Activated CD4-positive, alpha-beta T cell treated with anti-CD3 and anti-CD28 coated beads, Interleukin-2, amount 10 ng/mL, durations not matched to agents 24 days and 14 days (primary cell): ENCODE data around the gene RBM8A. TPM values are rescaled to one million over a fixed set of nuclear protein-coding genes. Genes with fewer than 3 reads are reported as not detected.

Experiments used
- DNase-seq: peaks from one replicate; pipeline ENCODE4 v3.0.0; 2022
- H3K27ac Mint-ChIP-seq: one replicate; pipeline ENCODE4 v1.8.0; 2022; ENCODE audit warnings: mild to moderate bottlenecking, mixed read lengths
- H3K27me3 Mint-ChIP-seq: one replicate; pipeline ENCODE4 v1.8.0; 2022; ENCODE audit warnings: mixed read lengths
- H3K36me3 Mint-ChIP-seq: one replicate; pipeline ENCODE4 v1.8.0; 2022; ENCODE audit warnings: low read depth, mild to moderate bottlenecking, mixed read lengths
- H3K4me1 Mint-ChIP-seq: one replicate; pipeline ENCODE4 v1.8.0; 2021; ENCODE audit warnings: mixed read lengths
- H3K4me3 Mint-ChIP-seq: one replicate; pipeline ENCODE4 v1.8.0; 2022; ENCODE audit warnings: mild to moderate bottlenecking, moderate library complexity, mixed read lengths
- H3K9me3 Mint-ChIP-seq: one replicate; pipeline ENCODE4 v1.8.0; 2021; ENCODE audit warnings: mixed read lengths
- intact Hi-C: fragments of 100-400 bp; cut with micrococcal nuclease; formaldehyde crosslinking; loops from one replicate; pipeline ENCODE4 v1.15.1; 2023
- total RNA-seq: library from RNA; stranded (reverse); gene quantifications from 2 replicates; pipeline ENCODE4 v1.2.3, GENCODE V29; 2022

Gene RBM8A
- total RNA-seq: 326 and 355 TPM in 2 replicates

GRCh38 chr1:145927063-145927886, at the start of gene RBM8A:
RBM8A (minus strand) TSS chr1:145927484; CDS start chr1:145927426, 58 bp downstream.
- Mint-ChIP-seq H3K9me3 (no peaks in the 10 kb centered on the region), H3K27ac (peak within 1 kb of the TSS; percentile 86), H3K27me3 (no peaks in the 10 kb centered on the region), H3K4me3 (no peak within 1 kb of the TSS), H3K36me3 (peaks cover 15% of the 10 kb centered on the region), H3K4me1 (peaks cover 15% of the 10 kb centered on the region)
- DNase-seq: peak; percentile 98
- intact Hi-C loops: loop anchor here (1.0 to 5.0 kb wide), 6 partner anchors 8 to 69 kb away; partner anchors contain the start of genes ANKRD34A, PIAS3, POLR3GL and TXNIP

DNA sequence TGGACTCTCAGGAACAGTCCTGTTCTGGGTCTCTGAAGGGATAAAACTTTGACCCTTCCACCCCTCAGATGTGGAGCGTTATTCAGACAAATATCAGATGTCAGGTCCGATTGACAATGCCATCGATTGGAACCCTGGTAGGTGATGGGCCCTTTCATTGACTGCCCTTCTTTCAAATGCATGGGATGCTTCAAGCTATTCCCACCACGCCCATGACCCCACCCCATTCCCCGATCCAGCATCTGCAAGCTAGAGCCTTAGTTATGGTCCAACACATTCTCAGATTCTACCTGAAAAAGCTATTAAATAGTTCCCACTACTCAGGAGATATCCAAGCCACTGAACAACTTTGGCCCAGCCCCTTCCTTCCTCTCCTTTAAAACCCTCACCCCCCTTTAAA, 49.7 kb upstream of the RBM8A start:
- no peak for DNase-seq
- Mint-ChIP-seq H3K9me3 (no peaks in the 10 kb centered on the region), H3K4me3 (no peak overlapping the region), H3K27ac (no peak overlapping the region), H3K27me3 (no peaks in the 10 kb centered on the region), H3K4me1 (peaks cover 7% of the 10 kb centered on the region), H3K36me3 (no peaks in the 10 kb centered on the region)
- intact Hi-C loops: loop anchor here (1.0 to 5.0 kb wide), 2 partner anchors 30 to 50 kb away; partner anchors contain the start of gene RBM8A

DNA sequence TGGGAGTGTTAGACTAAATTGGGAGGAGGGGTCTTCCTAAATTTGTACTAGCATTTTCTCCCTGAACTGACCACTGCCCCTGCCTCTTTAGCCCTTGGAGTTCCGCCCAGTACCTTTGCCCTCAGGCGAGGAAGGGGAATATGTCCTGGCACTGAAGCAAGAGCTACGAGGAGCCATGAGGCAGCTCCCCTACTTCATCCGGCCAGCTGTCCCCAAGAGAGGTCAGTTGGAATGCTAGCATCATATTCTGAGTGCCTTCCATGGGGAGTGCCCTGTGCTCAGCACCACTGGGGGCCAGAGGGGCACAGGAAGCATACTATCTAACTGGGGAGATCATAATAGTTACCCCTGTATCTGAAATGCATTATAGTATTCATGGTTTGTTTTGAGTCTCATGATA, 47.9 kb upstream of the RBM8A start:
- intact Hi-C loops: loop anchor here (5.0 kb wide), 1 partner anchor 48 kb away; the partner anchor contains the start of gene RBM8A

DNA sequence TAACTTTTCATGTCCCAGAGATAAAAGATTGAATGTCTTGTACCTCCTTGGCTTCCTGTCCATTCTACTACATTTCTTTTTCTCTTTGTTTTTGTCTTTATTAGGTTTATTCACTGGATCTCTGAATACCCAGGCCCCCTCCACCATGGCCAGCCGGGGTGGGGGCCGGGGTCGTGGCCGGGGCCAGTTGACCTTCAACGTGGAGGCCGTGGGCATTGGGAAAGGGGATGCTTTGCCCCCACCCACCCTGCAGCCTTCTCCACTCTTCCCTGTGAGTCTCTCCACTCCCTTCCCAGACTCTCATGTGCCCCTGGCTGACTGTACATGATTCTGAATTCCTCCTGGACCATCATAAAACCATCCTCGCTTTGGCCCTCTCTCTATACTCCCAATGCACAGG, 47.4 kb upstream of the RBM8A start:
- Mint-ChIP-seq H3K27ac (no peak overlapping the region), H3K4me3 (no peak overlapping the region), H3K36me3 (no peaks in the 10 kb centered on the region), H3K27me3 (no peaks in the 10 kb centered on the region), H3K9me3 (no peaks in the 10 kb centered on the region), H3K4me1 (peaks cover 7% of the 10 kb centered on the region)
- DNase-seq: no peak
- intact Hi-C loops: loop anchor here (5.0 kb wide), 1 partner anchor 47 kb away; the partner anchor contains the start of gene RBM8A

More for the DNA sequence above, 47.9 kb upstream of the RBM8A start:
- no peaks in the 10 kb centered on the region for H3K9me3 Mint-ChIP-seq
- no peak for DNase-seq
- no peak overlapping the region for H3K4me3 Mint-ChIP-seq
- H3K27ac Mint-ChIP-seq: no peak overlapping the region
- H3K4me1 Mint-ChIP-seq: peaks cover 7% of the 10 kb centered on the region
- no peaks in the 10 kb centered on the region for H3K27me3 Mint-ChIP-seq
- H3K36me3 Mint-ChIP-seq: no peaks in the 10 kb centered on the region

- Mint-ChIP-seq H3K4me3 (no peak overlapping the region), H3K27me3 (no peaks in the 10 kb centered on the region), H3K4me1 (peaks cover 7% of the 10 kb centered on the region), H3K27ac (no peak overlapping the region), H3K36me3 (peaks cover 5% of the 10 kb centered on the region), H3K9me3 (no peaks in the 10 kb centered on the region)
- DNase-seq: no peak
- intact Hi-C loops: no loop called here
Measured at GRCh38 chr1:145972580-145972979, 45.3 kb upstream of the RBM8A start.

- no peak for DNase-seq
- peaks cover 8% of the 10 kb centered on the region for H3K36me3 Mint-ChIP-seq
- H3K27me3 Mint-ChIP-seq: no peaks in the 10 kb centered on the region
- no peak overlapping the region for H3K4me3 Mint-ChIP-seq
- H3K9me3 Mint-ChIP-seq: no peaks in the 10 kb centered on the region
- H3K4me1 Mint-ChIP-seq: peaks cover 19% of the 10 kb centered on the region
- intact Hi-C loops: no loop called here
- no peak overlapping the region for H3K27ac Mint-ChIP-seq
Measured at GRCh38 chr1:145967288-145967687, 40.0 kb upstream of the RBM8A start.

- peaks cover 11% of the 10 kb centered on the region for H3K36me3 Mint-ChIP-seq
- intact Hi-C loops: loop anchor here (2.0 kb wide), 1 partner anchor 74 kb away; no protein-coding TSS in a partner anchor
- H3K4me3 Mint-ChIP-seq: peak overlapping the region; percentile 98
- no peaks in the 10 kb centered on the region for H3K9me3 Mint-ChIP-seq
- H3K4me1 Mint-ChIP-seq: peaks cover 32% of the 10 kb centered on the region
- no peak for DNase-seq
- H3K27me3 Mint-ChIP-seq: no peaks in the 10 kb centered on the region
- H3K27ac Mint-ChIP-seq: peak overlapping the region; percentile 93
Measured at GRCh38 chr1:145965119-145965744, 37.9 kb upstream of the RBM8A start.

DNA sequence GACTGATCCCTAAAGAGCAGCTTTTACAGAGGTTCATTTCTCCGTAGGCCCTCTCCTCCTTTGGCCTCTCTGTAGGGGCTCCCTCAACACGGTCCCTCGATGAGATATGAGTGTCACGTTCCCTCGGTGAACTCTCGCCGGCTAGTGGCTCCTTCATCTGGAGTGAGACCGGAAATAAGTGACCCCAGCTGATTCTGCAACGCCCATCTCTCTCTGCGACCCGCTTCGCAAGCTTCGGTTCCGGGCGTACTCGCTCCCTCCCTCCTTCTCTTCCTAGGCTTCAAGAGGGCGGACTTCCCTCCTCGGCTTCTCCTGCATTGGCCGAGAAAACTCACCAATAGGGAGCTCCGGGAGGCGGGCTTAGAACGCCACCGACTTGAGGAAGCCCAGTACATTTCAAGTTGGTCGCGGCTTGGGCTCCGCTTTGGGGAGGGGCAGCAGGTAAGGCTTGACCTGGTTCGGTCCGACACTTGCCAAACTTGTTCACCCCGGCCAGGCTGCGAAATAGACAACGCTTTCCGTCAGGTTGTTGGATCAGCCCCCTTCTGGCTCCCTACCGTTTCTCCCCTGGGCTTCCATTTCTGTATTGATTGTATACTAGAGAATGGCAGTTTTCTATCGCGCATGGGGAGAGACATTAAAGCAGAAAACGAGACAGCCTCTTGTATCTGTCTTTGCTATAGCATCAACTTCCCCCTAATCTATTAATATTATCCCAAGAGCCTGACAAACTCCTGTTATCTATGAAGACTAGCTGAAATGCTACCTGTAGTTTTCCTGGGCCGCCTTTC, 37.2 kb upstream of the RBM8A start, which contains the start of the genes ANKRD34A and POLR3GL:
Gene ANKRD34A (minus strand): TSS at position 248 of the 791 bp plus-strand sequence. CDS start 2,816 bp downstream, outside the sequence.
Gene POLR3GL (plus strand): TSS at position 363 of the 791 bp plus-strand sequence. CDS start 10,176 bp downstream, outside the sequence.
- Mint-ChIP-seq H3K27me3 (no peaks in the 10 kb centered on the region), H3K36me3 (peaks cover 11% of the 10 kb centered on the region), H3K4me3 (peak within 1 kb of the TSS; percentile 98), H3K9me3 (no peaks in the 10 kb centered on the region), H3K4me1 (peaks cover 34% of the 10 kb centered on the region), H3K27ac (peak within 1 kb of the TSS; percentile 93)
- intact Hi-C loops: loop anchor here (1.0 to 5.0 kb wide), 6 partner anchors 14 to 105 kb away; partner anchors contain the start of genes PIAS3, RBM8A and TXNIP
- peak; percentile 98 for DNase-seq

- Mint-ChIP-seq H3K4me3 (peak overlapping the region; percentile 98), H3K4me1 (peaks cover 44% of the 10 kb centered on the region), H3K27me3 (no peaks in the 10 kb centered on the region), H3K36me3 (peaks cover 9% of the 10 kb centered on the region), H3K27ac (peak overlapping the region; percentile 93), H3K9me3 (no peaks in the 10 kb centered on the region)
- intact Hi-C loops: loop anchor here (1.0 to 5.0 kb wide), 6 partner anchors 15 to 104 kb away; partner anchors contain the start of genes PIAS3, RBM8A and TXNIP
- DNase-seq: no peak
Measured at GRCh38 chr1:145963265-145964019, 36.2 kb upstream of the RBM8A start.

GRCh38 chr1:145962157-145963102, 35.1 kb upstream of the RBM8A start:
- DNase-seq: peak; percentile 76
- H3K4me1 Mint-ChIP-seq: peaks cover 49% of the 10 kb centered on the region
- peaks cover 4% of the 10 kb centered on the region for H3K36me3 Mint-ChIP-seq
- H3K27ac Mint-ChIP-seq: peak overlapping the region; percentile 93
- H3K9me3 Mint-ChIP-seq: no peaks in the 10 kb centered on the region
- intact Hi-C loops: loop anchor here (5.0 kb wide), 1 partner anchor 90 kb away; no protein-coding TSS in a partner anchor
- H3K27me3 Mint-ChIP-seq: no peaks in the 10 kb centered on the region
- H3K4me3 Mint-ChIP-seq: peak overlapping the region; percentile 98

GRCh38 chr1:145961425-145962156, 34.3 kb upstream of the RBM8A start:
- Mint-ChIP-seq H3K4me1 (peaks cover 53% of the 10 kb centered on the region), H3K27me3 (no peaks in the 10 kb centered on the region), H3K36me3 (peaks cover 2% of the 10 kb centered on the region), H3K4me3 (peak overlapping the region; percentile 98), H3K27ac (peak overlapping the region; percentile 74), H3K9me3 (no peaks in the 10 kb centered on the region)
- intact Hi-C loops: loop anchor here (5.0 kb wide), 1 partner anchor 91 kb away; no protein-coding TSS in a partner anchor
- peak; percentile 84 for DNase-seq
